GM12878 (cell line): ENCODE measurements around the gene JAG1. TPM values are rescaled to one million over a fixed set of nuclear protein-coding genes. Genes with fewer than 3 reads are reported as not detected.

ENCODE experiments used
- ATAC-seq: fragments of 200-7000 bp; cut with Tn5 transposase; 3 replicates; pipeline ENCODE4 v1.9.1; 2020; ENCODE audit warnings: mild to moderate bottlenecking, moderate library complexity
- BruUV-seq: library from RNA; stranded (reverse); fragments of 400-500 nt; replicated peaks from 2 replicates; lab custom pipeline; 2021; lab: Mats Ljungman, UMichigan
- CTCF ChIA-PET: fragments of 300-600 bp; sonication (Branson Sonifier 250); formaldehyde crosslinking; extraction: SDS; loops from one replicate; lab custom pipeline; 2021; ENCODE audit warnings: inconsistent platforms; lab: Yijun Ruan, JAX
- POLR2A ChIA-PET: fragments of 350-600 bp; formaldehyde crosslinking; extraction: SDS; loops from one replicate; lab custom pipeline; 2021; ENCODE audit warnings: inconsistent platforms; lab: Charles Lee
- RAD21 ChIA-PET: fragments of 300-600 bp; sonication (Branson Sonifier 250); formaldehyde crosslinking; loops from one replicate; lab custom pipeline; 2023; ENCODE audit warnings: antibody characterized with exemption; ENCODE audit not compliant: unreplicated experiment; lab: Charles Lee
- SMC1A ChIA-PET: fragments of 300-600 bp; sonication (Branson Sonifier 250); formaldehyde crosslinking; loops from one replicate; lab custom pipeline; 2023; ENCODE audit not compliant: unreplicated experiment, uncharacterized antibody; lab: Charles Lee
- DNase-seq: peaks from one replicate; pipeline ENCODE4 v3.0.0-alpha.2; 2011; ENCODE audit warnings: low read depth, low spot score
- FAIRE-seq: peaks from 3 replicates; lab custom pipeline; 2011; peaks lifted over from hg19 to GRCh38; lab: Jason Lieb, UNC
- H2AFZ ChIP-seq: 2 replicates; pipeline ENCODE4 v1.6.0; 2011; ENCODE audit warnings: low read depth, low read length, control low read depth; ENCODE audit not compliant: control insufficient read depth
- H3K27ac ChIP-seq: 2 replicates; pipeline ENCODE4 v1.5.1; 2011; ENCODE audit warnings: control low read depth; ENCODE audit not compliant: control insufficient read depth, insufficient read depth
- H3K27me3 ChIP-seq, 2 experiments: replicated peaks in 1 of 2; 2 replicates each; pipeline versions ENCODE4 v1.6.0 to v1.6.1; 2011; ENCODE audit warnings: low read length in 1 of 2; ENCODE audit not compliant: control insufficient read depth in 2 of 2, insufficient read depth in 2 of 2
- H3K36me3 ChIP-seq, 2 experiments: 2 replicates each; pipeline ENCODE4 v1.5.1; 2011; ENCODE audit warnings: low read length in 1 of 2; ENCODE audit not compliant: control insufficient read depth in 2 of 2, insufficient read depth in 2 of 2
- H3K4me1 ChIP-seq: 2 replicates; pipeline ENCODE4 v1.6.1; 2011; ENCODE audit warnings: mild to moderate bottlenecking, low read length, moderate library complexity, mixed read lengths; ENCODE audit not compliant: control insufficient read depth, insufficient read depth
- H3K4me2 ChIP-seq: 2 replicates; pipeline ENCODE4 v1.6.0; 2011; ENCODE audit warnings: control low read depth; ENCODE audit not compliant: control insufficient read depth, insufficient read depth
- H3K4me3 ChIP-seq: fragments of 200-600 bp; sonication (generic); 2 replicates; pipeline ENCODE4 v1.5.1; 2016
- H3K79me2 ChIP-seq: 2 replicates; pipeline ENCODE4 v1.6.0; 2011; ENCODE audit warnings: low read length; ENCODE audit not compliant: control insufficient read depth, insufficient read depth
- H3K9ac ChIP-seq: 2 replicates; pipeline ENCODE4 v1.8.0; 2011; ENCODE audit warnings: low read length, control low read depth, mixed read lengths; ENCODE audit not compliant: control insufficient read depth, insufficient read depth
- H3K9me3 ChIP-seq: replicated peaks from 3 replicates; pipeline ENCODE4 v1.5.1; 2011; ENCODE audit warnings: mild to moderate bottlenecking, low read length; ENCODE audit not compliant: control insufficient read depth, insufficient read depth
- H4K20me1 ChIP-seq: 2 replicates; pipeline ENCODE4 v1.6.0; 2011; ENCODE audit not compliant: control insufficient read depth, insufficient read depth
- MEF2B ChIP-seq: fragments of 450-650 bp; IDR thresholded peaks from 2 replicates; pipeline ENCODE4 v1.6.1; 2018; ENCODE audit warnings: mild to moderate bottlenecking, moderate library complexity; ENCODE audit not compliant: partially characterized antibody, poor library complexity, severe bottlenecking
- RB1 ChIP-seq: fragments of 450-650 bp; formaldehyde crosslinking; IDR thresholded peaks from 2 replicates; pipeline ENCODE4 v1.6.1; 2017; ENCODE audit warnings: mild to moderate bottlenecking, borderline replicate concordance
- ZNF592 ChIP-seq: fragments of 450-650 bp; IDR thresholded peaks from 2 replicates; pipeline ENCODE4 v1.6.1; 2017; ENCODE audit warnings: mild to moderate bottlenecking, moderate library complexity
- WGBS: methylation state at CpG from one replicate; pipeline ENCODE4 v1.1.6; 2016; ENCODE audit warnings: low lambda C conversion rate; ENCODE audit not compliant: insufficient replicate concordance, insufficient coverage; ENCODE audit errors: missing lambda C conversion rate; 5-methylcytosine and 5-hydroxymethylcytosine counted together
- in situ Hi-C: fragments of 300-500 bp; cut with MboI; formaldehyde crosslinking; loops from 9 replicates; pipeline ENCODE4 v1.14.3; 2018; ENCODE audit warnings: mixed read lengths
- intact Hi-C: fragments of 100-400 bp; cut with micrococcal nuclease; formaldehyde crosslinking; loops from one replicate; pipeline ENCODE4 v1.14.2; 2022; ENCODE audit not compliant: unreplicated experiment
- polyA plus RNA-seq, 11 experiments: library from polyadenylated mRNA; depleted of rRNA in 4 of 11; unstranded in 6 of 11; stranded (reverse) in 5 of 11; fragments of >200 nt; fragmentation: Nextera tagmentation in 4 of 11; fragmentation: Illumina TruSeq in 1 of 11; extraction: Ambion mirVana in 4 of 11; extraction: Trizol in 1 of 11; gene quantifications; 1 replicate in 1 of 11; 2 replicates in 10 of 11; pipeline versions ENCODE4 v1.2.1 to v1.2.3, GENCODE V29; 2011 to 2016; ENCODE audit warnings: inconsistent platforms in 2 of 11, missing spikeins in 2 of 11, low read depth in 1 of 11
- total RNA-seq, 4 experiments: library from RNA; depleted of rRNA in 3 of 4; stranded (reverse); fragments of >200 nt in 3 of 4; fragmentation: Illumina TruSeq in 1 of 4; extraction: Trizol in 1 of 4; gene quantifications; 2 replicates each; pipeline versions ENCODE4 v1.2.1 to v1.2.3, GENCODE V29; 2013 to 2021
- TF ChIP-seq, protein P1 (sequence below): fragments of 450-650 bp; IDR thresholded peaks from 2 replicates; pipeline ENCODE4 v1.6.1; 2017; ENCODE audit warnings: mild to moderate bottlenecking, moderate library complexity
- TF ChIP-seq, protein P2 (sequence below): fragments of 450-650 bp; IDR thresholded peaks from 2 replicates; pipeline ENCODE4 v1.6.1; 2017; ENCODE audit warnings: borderline replicate concordance

JAG1 gene
- total and polyA plus RNA-seq, 10 of the 15 experiments (the other 5 are each of a cell fraction or from before 2014, with no cell fraction given), result 0.66 to 6.9 (median 1.8) TPM

DNA sequence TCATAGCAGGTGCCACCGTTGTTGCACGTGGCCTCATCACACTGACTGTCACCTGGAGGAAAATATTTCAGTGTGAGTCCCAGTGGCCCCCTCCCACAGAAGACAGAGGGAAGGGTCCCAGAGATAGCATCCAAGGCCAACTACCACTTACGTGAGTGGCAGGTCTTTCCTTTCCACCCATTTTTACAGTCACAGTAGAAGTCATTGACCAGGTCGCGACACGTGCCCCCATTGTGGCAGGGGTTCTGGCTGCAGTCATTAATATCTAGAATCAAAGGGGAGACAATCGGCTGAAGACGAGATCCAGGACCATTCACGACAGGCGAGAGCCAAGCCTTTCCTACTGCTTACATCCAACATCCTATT lies 28.6 kb downstream of the JAG1 start:
- ChIA-PET SMC1A (interaction anchor here (1.3 kb wide), 1 partner anchor 8 kb away, joined by 4 read pairs; no protein-coding TSS in a partner anchor), CTCF (interaction anchor here (0.7 kb wide), 2 partner anchors 9 to 64 kb away, joined by 3 read pairs; no protein-coding TSS in a partner anchor), RAD21 (interaction anchor here (0.8 kb wide), 1 partner anchor 93 kb away, joined by 3 read pairs; no protein-coding TSS in a partner anchor), POLR2A (no interaction called here)
- no TSS peak for BruUV-seq
- no peak for DNase-seq
- FAIRE-seq, result no peak
- no peak overlapping the region for H3K9ac ChIP-seq
- no peak for TF ChIP-seq RB1
- TF ChIP-seq ZNF592, result no peak
- no peak for TF ChIP-seq MEF2B
- TF ChIP-seq, protein P1, sequence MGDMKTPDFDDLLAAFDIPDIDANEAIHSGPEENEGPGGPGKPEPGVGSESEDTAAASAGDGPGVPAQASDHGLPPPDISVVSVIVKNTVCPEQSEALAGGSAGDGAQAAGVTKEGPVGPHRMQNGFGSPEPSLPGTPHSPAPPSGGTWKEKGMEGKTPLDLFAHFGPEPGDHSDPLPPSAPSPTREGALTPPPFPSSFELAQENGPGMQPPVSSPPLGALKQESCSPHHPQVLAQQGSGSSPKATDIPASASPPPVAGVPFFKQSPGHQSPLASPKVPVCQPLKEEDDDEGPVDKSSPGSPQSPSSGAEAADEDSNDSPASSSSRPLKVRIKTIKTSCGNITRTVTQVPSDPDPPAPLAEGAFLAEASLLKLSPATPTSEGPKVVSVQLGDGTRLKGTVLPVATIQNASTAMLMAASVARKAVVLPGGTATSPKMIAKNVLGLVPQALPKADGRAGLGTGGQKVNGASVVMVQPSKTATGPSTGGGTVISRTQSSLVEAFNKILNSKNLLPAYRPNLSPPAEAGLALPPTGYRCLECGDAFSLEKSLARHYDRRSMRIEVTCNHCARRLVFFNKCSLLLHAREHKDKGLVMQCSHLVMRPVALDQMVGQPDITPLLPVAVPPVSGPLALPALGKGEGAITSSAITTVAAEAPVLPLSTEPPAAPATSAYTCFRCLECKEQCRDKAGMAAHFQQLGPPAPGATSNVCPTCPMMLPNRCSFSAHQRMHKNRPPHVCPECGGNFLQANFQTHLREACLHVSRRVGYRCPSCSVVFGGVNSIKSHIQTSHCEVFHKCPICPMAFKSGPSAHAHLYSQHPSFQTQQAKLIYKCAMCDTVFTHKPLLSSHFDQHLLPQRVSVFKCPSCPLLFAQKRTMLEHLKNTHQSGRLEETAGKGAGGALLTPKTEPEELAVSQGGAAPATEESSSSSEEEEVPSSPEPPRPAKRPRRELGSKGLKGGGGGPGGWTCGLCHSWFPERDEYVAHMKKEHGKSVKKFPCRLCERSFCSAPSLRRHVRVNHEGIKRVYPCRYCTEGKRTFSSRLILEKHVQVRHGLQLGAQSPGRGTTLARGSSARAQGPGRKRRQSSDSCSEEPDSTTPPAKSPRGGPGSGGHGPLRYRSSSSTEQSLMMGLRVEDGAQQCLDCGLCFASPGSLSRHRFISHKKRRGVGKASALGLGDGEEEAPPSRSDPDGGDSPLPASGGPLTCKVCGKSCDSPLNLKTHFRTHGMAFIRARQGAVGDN, result no peak
- TF ChIP-seq, protein P2, sequence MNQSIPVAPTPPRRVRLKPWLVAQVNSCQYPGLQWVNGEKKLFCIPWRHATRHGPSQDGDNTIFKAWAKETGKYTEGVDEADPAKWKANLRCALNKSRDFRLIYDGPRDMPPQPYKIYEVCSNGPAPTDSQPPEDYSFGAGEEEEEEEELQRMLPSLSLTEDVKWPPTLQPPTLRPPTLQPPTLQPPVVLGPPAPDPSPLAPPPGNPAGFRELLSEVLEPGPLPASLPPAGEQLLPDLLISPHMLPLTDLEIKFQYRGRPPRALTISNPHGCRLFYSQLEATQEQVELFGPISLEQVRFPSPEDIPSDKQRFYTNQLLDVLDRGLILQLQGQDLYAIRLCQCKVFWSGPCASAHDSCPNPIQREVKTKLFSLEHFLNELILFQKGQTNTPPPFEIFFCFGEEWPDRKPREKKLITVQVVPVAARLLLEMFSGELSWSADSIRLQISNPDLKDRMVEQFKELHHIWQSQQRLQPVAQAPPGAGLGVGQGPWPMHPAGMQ, result no peak
- H3K9me3 ChIP-seq, result no peaks in the 10 kb centered on the region
- no peak for ATAC-seq
- in situ Hi-C loops, result no loop called here
- no peaks in the 10 kb centered on the region for H3K79me2 ChIP-seq
- H3K27me3 ChIP-seq, result no peaks in the 10 kb centered on the region
- H3K36me3 ChIP-seq, result peaks cover 7 to 9% of the 10 kb centered on the region in 2 experiments; a peak in 3 of 4 replicates
- WGBS, result 96% methylated on average over 10 of the region's 10 CpGs
- H3K4me1 ChIP-seq, result peaks cover 14% of the 10 kb centered on the region
- H3K4me2 ChIP-seq, result no peak overlapping the region
- H3K4me3 ChIP-seq, result no peak overlapping the region
- H2AFZ ChIP-seq, result no peak overlapping the region
- H4K20me1 ChIP-seq, result no peaks in the 10 kb centered on the region
- H3K27ac ChIP-seq, result no peak overlapping the region
- intact Hi-C loops, result loop anchor here (5.0 to 10.0 kb wide), 2 partner anchors 93 to 670 kb away; no protein-coding TSS in a partner anchor
